Stimulated activated memory B cell treated with anti-CD40 and anti-IgM and Interleukin-4, amounts not matched to agents 10 μg/mL and 1 μg/mL and 100 μg/mL, for 72 hours (primary cell): ENCODE measurements around the gene OR7C2.

ENCODE experiments used
- ATAC-seq: fragments of 150-1000 bp; cut with Tn5 transposase; 2 replicates; pipeline ENCODE4 v1.10.0; 2021
- H3K27ac Mint-ChIP-seq: one replicate; pipeline ENCODE4 v1.8.0; 2022; ENCODE audit warnings: mild to moderate bottlenecking, mixed read lengths
- H3K27me3 Mint-ChIP-seq: one replicate; pipeline ENCODE4 v1.8.0; 2022; ENCODE audit warnings: mixed read lengths
- H3K36me3 Mint-ChIP-seq: one replicate; pipeline ENCODE4 v1.8.0; 2022; ENCODE audit warnings: mixed read lengths
- H3K4me1 Mint-ChIP-seq: one replicate; pipeline ENCODE4 v1.8.0; 2022; ENCODE audit warnings: mixed read lengths
- H3K4me3 Mint-ChIP-seq: one replicate; pipeline ENCODE4 v1.8.0; 2022; ENCODE audit warnings: mild to moderate bottlenecking, moderate library complexity, mixed read lengths
- H3K9me3 Mint-ChIP-seq: one replicate; pipeline ENCODE4 v1.8.0; 2022; ENCODE audit warnings: mixed read lengths

OR7C2 gene

GRCh38 chr19:14961956-14962685 lies 20.8 kb downstream of the OR7C2 start:
- Mint-ChIP-seq H3K36me3 (no peaks in the 10 kb centered on the region), H3K27me3 (no peaks in the 10 kb centered on the region), H3K4me1 (no peaks in the 10 kb centered on the region), H3K4me3 (no peak overlapping the region), H3K9me3 (peaks cover 10% of the 10 kb centered on the region), H3K27ac (no peak overlapping the region)
- ATAC-seq, result no peak

DNA sequence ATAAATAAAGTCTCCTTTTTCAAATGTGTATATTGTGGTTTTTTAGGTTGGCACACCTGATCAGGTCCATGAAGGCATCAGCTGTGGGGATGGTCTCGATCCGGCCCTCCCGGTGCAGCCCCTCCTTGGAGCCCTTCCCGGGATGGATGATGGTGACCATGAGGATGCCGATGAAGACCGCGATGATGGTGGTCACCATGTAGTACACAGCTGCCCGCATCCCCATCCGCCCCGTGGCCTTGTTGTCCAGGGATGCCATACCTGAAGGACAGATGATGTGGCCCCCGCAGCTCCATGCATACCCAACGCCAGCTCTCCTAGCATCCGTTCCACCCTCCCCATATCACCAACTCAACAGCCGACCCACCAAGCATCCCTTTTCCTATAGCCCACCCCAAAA lies 27.0 kb downstream of the OR7C2 start:
- peaks cover 7% of the 10 kb centered on the region for H3K9me3 Mint-ChIP-seq
- no peak overlapping the region for H3K4me3 Mint-ChIP-seq
- no peak for ATAC-seq
- H3K27me3 Mint-ChIP-seq, result peaks cover 32% of the 10 kb centered on the region
- no peak overlapping the region for H3K27ac Mint-ChIP-seq
- no peaks in the 10 kb centered on the region for H3K36me3 Mint-ChIP-seq
- no peaks in the 10 kb centered on the region for H3K4me1 Mint-ChIP-seq

- Mint-ChIP-seq H3K4me1 (no peaks in the 10 kb centered on the region), H3K9me3 (peaks cover 7% of the 10 kb centered on the region), H3K27me3 (peaks cover 51% of the 10 kb centered on the region), H3K36me3 (no peaks in the 10 kb centered on the region), H3K4me3 (no peak overlapping the region), H3K27ac (no peak overlapping the region)
- no peak for ATAC-seq
Measured at GRCh38 chr19:14971474-14971873, 30.2 kb downstream of the OR7C2 start.

- Mint-ChIP-seq H3K9me3 (peaks cover 7% of the 10 kb centered on the region), H3K27me3 (peaks cover 62% of the 10 kb centered on the region), H3K27ac (no peak overlapping the region), H3K4me3 (no peak overlapping the region), H3K4me1 (no peaks in the 10 kb centered on the region), H3K36me3 (no peaks in the 10 kb centered on the region)
- ATAC-seq, result no peak
Measured at GRCh38 chr19:14972676-14973075, 31.4 kb downstream of the OR7C2 start.

DNA sequence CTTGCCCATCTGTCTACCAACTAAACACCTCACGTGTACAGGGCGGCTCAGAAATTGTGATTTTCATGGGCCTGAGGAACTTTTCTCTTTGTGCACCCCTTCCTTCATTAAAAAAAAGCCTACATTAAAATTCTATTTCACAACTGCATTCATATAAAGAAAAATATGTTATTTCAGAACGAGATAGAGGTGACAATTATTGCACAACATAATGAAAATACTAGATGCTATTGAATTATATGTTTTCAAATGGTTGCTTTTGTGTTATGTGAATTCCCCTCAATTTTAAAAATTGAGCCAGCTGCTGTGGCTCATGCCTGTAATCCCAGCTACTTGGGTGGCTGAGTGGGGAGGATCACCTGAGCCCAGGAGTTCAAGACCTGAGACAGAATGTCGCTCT lies 33.2 kb downstream of the OR7C2 start:
- Mint-ChIP-seq H3K27me3 (peaks cover 64% of the 10 kb centered on the region), H3K36me3 (no peaks in the 10 kb centered on the region), H3K9me3 (peaks cover 3% of the 10 kb centered on the region), H3K27ac (no peak overlapping the region), H3K4me3 (no peak overlapping the region), H3K4me1 (peaks cover 4% of the 10 kb centered on the region)
- ATAC-seq, result no peak

DNA sequence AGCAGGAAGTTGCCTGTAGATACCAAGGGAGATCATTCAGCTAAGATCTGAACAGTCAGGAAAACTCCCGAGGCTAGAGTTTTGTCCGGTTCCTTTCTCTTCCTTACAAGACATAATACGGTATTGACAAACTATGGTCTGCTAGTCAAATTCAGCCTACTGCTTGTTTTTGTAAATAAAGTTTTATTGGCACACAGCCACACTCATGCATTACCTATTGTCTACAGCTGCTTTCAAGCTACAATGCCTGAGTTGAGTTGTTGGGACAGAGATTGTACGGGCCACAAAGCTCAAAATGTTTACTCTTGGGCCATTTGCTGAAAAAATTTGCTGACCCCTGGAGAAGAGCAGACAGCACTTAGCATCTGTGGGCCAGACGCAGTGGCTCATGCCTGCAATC lies 35.8 kb downstream of the OR7C2 start:
- Mint-ChIP-seq H3K27ac (no peak overlapping the region), H3K27me3 (peaks cover 75% of the 10 kb centered on the region), H3K36me3 (no peaks in the 10 kb centered on the region), H3K4me1 (peaks cover 4% of the 10 kb centered on the region), H3K9me3 (peaks cover 3% of the 10 kb centered on the region), H3K4me3 (no peak overlapping the region)
- no peak for ATAC-seq

DNA sequence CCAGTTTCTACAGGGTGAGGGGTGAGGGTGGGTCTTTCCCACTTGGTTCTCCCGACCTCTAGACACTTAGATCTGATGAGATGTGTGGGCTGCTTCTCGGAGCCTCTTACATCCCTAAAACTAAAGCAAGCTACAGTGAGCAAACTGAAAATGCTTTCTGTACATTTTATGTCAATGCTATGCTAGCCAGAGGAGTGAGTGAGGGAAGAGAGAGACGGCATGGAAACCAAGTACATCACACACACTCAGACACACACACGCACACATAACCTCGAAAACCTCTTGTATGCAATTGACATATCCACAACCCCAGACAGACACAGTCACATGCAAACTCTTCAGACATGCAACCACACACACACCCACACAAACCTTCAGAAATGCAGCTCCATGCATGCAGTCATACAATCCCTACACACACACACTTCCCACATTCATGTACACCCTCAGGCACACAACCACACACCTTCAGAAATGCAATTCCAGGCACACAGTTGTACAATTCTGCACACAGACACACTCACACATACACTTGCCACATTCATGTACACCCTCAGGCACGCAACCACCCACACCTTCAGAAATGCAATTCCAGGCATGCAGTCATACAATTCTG lies 37.0 kb downstream of the OR7C2 start:
- H3K9me3 Mint-ChIP-seq, result no peaks in the 10 kb centered on the region
- no peak overlapping the region for H3K27ac Mint-ChIP-seq
- H3K4me3 Mint-ChIP-seq, result no peak overlapping the region
- no peaks in the 10 kb centered on the region for H3K36me3 Mint-ChIP-seq
- H3K27me3 Mint-ChIP-seq, result peaks cover 67% of the 10 kb centered on the region
- no peak for ATAC-seq
- H3K4me1 Mint-ChIP-seq, result peaks cover 4% of the 10 kb centered on the region

DNA sequence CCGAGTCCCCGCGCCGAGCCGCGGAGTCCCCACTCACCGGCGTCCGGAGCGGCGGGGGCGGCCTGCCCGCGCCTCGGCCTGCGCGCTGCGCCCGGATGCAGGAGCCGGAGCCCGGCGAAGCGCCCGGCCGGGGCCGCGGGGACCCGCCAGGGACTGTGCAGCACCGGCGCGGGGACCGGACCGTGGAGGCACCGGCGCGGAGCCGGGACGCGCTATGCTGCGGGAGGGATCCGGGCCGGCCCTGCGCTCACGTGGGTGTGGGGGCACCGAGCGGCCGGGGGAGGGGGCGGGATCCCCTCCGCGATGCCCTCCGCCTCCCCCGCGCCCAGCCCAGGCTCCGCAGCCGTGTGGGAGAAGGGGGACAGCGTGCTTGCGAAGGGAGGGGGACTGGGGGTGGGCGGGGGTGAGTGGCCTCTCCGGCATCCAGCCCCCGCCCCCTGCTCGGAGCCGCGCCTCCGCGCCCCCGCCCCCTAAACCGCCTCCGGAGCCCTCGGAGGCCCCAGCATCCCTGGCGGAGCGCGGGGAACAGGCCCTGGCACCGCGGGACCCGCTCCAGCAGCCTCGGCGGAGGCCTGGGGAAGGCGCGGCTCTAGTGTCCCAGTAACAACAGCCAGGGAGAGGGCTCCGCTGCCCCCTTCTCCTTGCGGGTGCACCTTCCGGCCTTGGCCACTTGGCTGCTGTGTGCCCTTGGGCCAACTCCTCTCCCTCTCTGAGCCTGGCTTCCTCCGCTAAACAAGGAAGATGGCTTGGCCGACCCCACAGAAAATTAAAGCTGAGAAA lies 38.4 kb downstream of the OR7C2 start, which contains the start of gene SLC1A6:
SLC1A6 (minus strand) TSS at position 389 of the 780 bp plus-strand sequence. CDS start 6,954 bp downstream, outside the sequence.
- H3K4me1 Mint-ChIP-seq, result peaks cover 4% of the 10 kb centered on the region
- H3K36me3 Mint-ChIP-seq, result no peaks in the 10 kb centered on the region
- H3K27ac Mint-ChIP-seq, result no peak within 1 kb of the TSS
- ATAC-seq, result no peak
- H3K4me3 Mint-ChIP-seq, result peak within 1 kb of the TSS; percentile 34
- H3K9me3 Mint-ChIP-seq, result no peaks in the 10 kb centered on the region
- peaks cover 59% of the 10 kb centered on the region for H3K27me3 Mint-ChIP-seq

GRCh38 chr19:14985133-14985532 lies 43.8 kb downstream of the OR7C2 start:
- Mint-ChIP-seq H3K27me3 (peaks cover 17% of the 10 kb centered on the region), H3K9me3 (no peaks in the 10 kb centered on the region), H3K27ac (no peak overlapping the region), H3K4me3 (no peak overlapping the region), H3K4me1 (no peaks in the 10 kb centered on the region), H3K36me3 (no peaks in the 10 kb centered on the region)
- no peak for ATAC-seq
